G401 (cell line): ENCODE data around the gene IPO11. TPM values are rescaled to one million over a fixed set of nuclear protein-coding genes. Genes with fewer than 3 reads are reported as not detected.
"Not testable (repeated sequence)": the region's sequence is repeated elsewhere in the genome, so short reads cannot be mapped to it uniquely, and the experiment has no call there.

ENCODE experiments used
- DNase-seq: peaks from one replicate; pipeline ENCODE4 v3.0.0-alpha.2; 2015; ENCODE audit warnings: low spot score
- in situ Hi-C: cut with HindIII; loops from 2 replicates; pipeline ENCODE4 v1.10.0; 2016; ENCODE audit warnings: low sequenced_read_pairs, mixed read lengths
- total RNA-seq: library from RNA; depleted of rRNA; stranded (reverse); fragments of >200 nt; shearing (Covaris generic); gene quantifications from 2 replicates; pipeline ENCODE4 v1.2.3, GENCODE V29; 2014

IPO11 gene
- total RNA-seq, 1 experiment from 2014 or later: 48.2 TPM

DNA sequence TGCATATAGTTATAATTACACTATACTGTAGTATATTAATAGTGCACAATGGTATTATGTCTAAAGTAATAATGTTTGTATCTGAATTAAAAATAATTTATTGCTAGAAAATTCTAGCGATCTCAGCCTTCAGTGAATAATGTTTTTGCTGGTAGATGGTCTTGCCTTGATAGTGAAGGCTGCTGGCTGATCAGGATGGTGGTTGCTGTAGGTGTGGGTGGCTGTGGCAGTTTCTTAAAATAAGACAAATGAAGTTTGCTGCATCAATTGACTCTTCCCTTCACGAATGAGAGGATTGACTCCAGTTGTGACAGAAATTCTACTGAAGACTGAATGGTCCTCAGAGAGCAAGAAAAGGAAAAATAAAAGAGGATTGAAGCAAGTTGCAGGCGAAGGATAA is 146.4 kb downstream of the IPO11 start:
- DNase-seq: no peak
- in situ Hi-C loops: no loop called here

DNA sequence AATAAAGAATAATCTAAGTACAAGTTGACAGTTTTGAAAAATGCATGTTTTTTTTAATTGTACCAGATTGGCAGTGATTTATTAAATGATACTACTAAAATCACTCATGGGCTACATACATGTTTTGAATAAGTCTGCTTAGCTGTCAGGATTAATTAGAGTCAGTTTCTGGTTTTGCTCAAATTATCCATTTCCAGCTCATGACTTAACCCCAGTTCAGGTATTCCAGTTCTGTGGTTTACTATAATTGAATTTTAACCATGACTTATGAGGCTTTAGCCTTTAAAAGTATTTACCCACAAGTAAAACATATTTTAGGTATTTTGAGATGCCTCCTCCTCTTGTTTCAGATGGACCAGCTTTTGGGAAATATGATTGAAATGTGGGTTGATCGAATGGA is 148.2 kb downstream of the IPO11 start:
- in situ Hi-C loops: no loop called here
- no peak for DNase-seq

DNA sequence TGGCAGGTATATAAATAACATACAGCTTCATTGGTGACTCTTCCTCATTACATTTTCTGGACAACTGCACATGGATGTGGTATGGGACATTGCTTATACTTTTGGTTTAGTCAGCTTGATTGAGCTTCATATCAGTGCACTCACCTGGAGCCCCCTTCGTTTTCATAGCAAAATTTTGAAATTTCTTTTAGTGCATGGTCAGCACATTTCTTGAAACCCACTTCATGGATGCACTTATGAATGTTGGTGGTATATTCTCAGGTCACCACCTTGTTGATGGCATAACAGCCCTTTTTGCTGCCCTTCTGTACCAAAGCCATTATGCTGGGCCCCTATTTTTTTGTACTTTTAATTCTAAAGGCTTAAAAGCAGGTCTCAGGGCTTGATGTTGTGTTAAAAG is 149.3 kb downstream of the IPO11 start:
- in situ Hi-C loops: no loop called here
- no peak for DNase-seq

DNA sequence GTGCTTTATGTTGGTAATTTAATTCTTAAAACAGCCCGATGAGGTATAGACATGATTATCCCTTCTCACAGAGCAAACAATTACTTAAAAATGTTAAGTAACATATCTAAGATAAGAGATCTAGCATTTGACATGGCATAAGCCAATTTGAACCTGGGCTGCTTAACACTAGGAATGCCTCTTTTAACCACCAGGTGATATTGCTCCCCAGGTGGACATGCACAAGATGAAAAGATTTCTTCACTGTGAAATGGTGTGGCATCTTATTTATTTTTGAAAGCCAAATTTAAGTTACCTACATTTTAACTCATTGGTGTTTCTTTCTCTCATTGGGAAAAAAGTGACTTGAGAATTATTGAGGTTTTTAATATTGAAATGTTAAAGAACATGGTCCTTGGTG is 150.3 kb downstream of the IPO11 start:
- DNase-seq: no peak
- in situ Hi-C loops: no loop called here

DNA sequence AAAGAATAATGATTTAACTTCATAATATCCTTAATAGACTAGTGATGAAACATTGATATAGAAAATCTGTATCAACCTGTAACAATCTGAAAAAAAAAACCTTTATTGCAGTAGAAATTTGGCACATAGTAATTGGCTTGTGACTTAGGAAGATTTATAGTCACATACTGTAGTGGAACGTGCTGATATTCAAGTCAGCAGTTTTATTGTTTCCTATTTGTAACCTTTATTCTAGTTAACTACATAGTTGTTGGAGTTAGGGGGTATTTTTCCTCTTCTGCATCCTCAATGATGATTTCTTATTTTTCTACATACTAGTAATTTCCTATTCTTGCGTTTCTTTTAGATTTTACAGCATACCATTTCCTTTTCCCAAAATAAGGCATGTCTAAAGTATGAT is 151.5 kb downstream of the IPO11 start:
- in situ Hi-C loops: no loop called here
- no peak for DNase-seq

DNA sequence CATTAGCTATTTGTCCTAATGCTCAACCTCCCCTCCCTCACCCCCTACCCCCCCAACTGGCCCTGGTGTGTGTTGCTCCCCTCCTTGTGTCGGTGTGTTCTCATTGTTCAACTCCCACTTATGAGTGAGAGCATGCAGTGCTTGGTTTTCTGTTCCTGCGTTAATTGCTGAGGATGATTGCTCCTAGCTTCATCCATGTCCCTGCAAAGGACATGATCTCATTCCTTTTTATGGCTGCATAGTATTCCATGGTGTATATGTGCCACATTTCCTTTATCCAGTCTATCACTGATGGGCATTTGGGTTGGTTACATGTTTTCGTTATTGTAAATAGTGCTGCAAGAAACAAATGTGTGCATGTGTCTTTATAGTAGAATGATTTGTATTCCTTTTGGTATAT is 153.2 kb downstream of the IPO11 start:
- in situ Hi-C loops: not testable (repeated sequence)

DNA sequence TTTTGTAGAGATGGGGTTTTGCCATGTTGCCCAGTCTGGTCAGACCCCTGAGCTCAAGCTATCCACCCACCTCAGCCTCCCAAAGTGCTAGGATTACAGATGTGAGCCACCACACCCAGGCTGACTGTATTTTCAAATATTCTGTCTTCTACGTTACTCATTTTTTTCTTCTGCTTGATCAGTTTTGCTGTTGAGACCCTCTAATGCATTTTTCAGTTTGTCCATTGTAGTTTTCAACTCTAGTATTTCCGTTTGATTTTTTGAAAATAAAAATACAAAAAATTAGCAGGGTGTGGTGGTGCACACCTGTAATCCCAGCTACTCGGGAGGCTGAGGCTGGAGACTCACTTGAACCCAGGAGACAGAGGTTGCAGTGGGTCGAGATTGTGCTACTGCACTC is 155.6 kb downstream of the IPO11 start:
- in situ Hi-C loops: no loop called here
- DNase-seq: no peak

More for the DNA sequence above, 153.2 kb downstream of the IPO11 start:
- DNase-seq: not testable (repeated sequence)

DNA sequence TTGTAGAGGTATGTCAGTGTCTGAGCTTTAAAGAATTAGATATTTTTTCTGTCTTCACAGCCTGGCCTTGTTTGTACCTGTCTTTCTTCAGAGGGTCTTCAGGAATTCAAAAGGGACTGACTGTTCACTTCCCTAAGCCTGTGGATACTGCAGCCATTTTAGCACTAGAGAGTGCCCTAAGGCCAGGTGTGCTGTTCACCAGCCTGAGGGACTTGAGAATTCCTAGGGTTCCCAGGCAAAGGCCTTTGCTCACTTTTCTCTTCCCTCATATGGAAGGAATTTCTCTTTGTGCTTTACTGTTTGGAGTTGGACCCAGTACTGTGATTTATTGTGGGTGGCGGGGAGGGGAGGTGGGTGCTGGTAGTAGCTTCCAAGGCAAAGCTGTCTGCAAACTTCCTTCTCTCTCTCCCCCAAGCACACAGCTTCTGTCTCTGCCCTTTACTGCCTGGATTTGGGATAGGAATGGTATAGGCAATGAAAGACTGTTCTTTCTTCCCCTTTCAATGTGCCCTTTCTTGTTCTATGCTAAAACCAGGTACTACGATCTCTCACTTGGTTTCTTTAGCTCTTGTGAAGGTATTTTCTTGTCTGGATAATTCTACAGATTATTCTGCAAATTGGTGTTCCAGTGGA is 156.4 kb downstream of the IPO11 start:
- in situ Hi-C loops: no loop called here
- DNase-seq: no peak

DNA sequence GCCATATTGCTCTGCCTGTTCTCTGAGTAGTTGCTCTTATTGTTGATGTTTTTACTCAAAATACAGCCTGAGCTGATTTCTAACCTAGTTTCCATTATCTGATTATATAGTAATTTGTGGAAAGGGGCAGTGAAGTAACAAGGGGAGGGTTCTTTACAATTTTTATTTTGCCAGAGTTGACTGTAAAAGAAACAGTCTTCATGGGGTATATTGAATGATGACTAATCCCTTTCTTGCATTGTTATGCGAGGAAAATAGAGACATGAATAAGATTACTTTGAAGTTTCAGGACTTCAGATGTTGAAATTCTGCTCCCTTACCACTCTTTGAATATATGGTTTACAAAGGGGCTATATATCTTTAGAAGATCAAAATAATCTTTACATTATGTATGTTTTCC is 156.9 kb downstream of the IPO11 start:
- in situ Hi-C loops: no loop called here
- no peak for DNase-seq

DNA sequence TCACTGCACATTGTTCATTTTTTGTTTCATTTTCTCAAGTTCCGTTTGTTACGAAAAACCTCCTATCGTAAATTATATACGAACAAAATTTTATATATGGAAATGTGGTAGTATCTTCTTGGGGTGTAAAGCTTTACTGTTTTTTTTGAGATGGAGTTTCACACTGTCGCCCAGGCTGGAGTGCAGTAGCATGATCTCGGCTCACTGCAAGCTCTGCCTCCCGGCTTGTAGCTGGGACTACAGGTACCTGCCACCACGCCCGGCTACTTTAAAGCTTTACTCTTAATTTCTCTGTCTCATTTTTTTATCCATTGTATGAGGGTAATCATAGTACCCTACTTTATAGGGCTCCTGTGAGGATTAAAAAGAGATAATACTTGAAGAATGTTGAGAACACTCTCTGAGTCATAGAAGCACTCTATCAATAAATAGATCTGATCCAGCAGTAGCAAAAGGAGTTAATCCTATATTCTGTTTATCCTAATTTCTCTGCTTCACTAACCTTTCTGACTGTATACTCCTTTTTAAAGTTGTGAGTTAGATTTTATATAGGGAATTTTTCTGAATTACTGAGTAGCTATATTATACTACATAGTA is 160.5 kb downstream of the IPO11 start:
- in situ Hi-C loops: no loop called here
- DNase-seq: no peak

DNA sequence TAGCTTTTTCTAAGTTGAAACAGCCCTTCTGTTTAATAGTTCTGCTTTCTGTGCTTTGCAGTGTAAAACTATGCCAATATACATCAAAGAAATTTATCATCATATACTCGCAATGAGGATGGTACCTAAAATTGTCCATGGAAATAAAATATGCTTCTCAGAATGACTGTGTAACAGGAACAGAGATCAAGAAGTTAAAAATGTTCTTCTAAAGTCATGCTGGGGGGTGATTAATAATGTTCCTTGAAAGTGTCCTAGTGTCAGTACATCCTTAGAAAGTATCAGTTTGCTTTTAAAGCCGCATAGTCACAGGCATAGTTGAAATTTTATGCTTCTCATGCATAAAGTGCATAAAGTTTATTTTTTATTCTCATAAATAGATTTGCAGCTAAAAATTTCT is 162.0 kb downstream of the IPO11 start:
- DNase-seq: no peak
- in situ Hi-C loops: no loop called here

DNA sequence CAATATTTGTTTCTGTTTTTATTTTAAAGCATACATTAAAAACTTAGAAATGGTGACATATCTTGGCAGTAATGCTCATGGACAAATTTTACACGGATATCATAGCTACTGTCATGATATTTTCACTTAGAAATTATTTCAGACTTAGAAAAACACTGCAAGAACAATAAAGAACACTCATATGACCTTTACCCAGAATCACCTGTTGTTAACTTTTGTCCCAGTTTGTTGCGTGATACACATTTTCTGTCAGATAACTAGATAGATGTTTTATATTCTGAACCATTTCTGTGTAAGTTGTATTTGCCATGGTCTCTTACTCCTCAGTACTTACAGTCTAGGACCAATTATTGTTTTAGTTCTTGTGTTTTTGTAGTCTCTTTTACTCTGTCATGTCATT is 162.5 kb downstream of the IPO11 start:
- DNase-seq: no peak
- in situ Hi-C loops: no loop called here

DNA sequence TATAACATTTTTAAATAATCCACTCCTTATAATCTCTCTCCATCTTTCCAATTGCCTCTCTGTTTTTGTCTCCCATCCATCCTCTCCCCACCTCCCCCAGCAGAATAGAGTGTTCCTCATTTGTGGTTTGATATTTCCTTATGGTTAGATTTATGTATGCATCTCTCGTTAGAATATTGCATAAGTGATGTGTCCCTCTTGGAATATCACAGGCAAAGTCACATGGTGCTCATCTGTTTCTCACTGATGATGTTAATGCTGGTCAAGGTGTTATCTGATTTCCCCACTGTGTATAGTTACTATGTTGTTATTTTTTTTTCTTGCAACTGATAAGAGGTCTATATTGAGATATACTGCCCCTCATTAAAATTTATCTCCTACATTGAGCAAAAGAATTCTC is 162.9 kb downstream of the IPO11 start:
- no peak for DNase-seq
- in situ Hi-C loops: no loop called here

DNA sequence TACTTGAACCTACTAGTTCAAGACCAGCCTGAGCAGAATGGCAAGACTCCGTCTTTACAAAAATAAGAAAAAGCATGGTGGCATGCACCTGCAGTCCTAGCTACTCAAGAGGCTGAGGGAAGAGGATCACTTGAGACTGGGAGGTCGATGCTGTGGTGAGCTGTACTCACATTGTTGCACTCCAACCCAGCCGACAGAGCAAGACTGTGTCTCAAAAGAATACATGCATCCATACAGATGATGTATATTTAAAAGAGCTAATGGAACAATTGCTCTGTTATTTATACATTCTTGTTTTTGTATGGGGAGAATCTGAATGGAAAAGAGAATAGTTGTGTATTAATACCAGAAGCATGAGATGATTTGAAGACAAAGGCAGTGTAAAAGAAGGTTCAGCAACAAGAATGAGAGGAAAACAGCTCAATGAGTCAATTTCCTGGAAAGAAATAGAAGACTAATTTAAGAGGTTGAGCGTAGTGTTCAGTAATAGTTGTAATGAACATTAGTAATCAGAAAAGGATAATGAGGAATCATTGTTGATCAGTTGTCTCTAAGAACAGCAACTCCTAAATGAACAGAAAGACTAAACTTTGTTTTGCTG is 164.1 kb downstream of the IPO11 start:
- no peak for DNase-seq
- in situ Hi-C loops: no loop called here

DNA sequence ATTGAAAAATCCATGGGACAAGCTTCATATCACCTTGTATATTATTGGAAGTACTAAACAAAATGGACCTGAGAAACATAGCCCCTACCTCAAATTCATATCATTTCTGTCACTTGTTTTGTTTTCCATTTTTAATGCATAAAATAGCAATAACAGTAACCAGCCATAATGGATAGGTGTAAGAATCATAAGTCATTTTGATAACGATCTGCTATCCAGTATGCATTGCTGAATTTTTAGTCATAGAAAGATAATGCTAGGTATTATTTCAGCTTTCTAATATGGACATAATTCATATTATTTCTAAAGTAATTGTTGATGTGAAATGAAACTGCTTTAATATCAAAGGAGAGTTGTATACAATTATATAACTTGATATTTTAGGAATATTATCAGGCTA is 164.9 kb downstream of the IPO11 start:
- no peak for DNase-seq
- in situ Hi-C loops: no loop called here

DNA sequence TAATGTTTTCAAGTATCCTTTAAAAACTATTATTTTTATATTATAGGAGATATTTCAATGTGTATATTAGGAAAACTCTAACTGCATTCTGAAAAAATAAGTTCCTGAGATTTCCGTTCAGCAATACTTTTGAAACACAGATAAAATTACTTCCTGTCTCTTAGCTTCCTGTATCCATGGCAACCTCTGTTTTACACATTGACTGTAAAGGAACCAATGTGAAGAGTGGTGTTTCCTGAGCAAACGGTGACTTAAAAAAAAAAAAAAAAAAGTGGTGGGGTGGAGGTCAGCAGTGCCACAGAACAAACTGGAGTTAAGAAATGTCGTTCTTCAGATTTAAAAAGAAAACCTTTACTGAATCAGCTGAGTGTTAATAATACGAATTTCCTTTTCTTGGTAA is 166.0 kb downstream of the IPO11 start, which contains the start of gene LRRC70:
LRRC70 (plus strand) TSS at position 280 of the 400 bp plus-strand sequence. CDS start 620 bp downstream, outside the sequence.
- no peak for DNase-seq
- in situ Hi-C loops: no loop called here

DNA sequence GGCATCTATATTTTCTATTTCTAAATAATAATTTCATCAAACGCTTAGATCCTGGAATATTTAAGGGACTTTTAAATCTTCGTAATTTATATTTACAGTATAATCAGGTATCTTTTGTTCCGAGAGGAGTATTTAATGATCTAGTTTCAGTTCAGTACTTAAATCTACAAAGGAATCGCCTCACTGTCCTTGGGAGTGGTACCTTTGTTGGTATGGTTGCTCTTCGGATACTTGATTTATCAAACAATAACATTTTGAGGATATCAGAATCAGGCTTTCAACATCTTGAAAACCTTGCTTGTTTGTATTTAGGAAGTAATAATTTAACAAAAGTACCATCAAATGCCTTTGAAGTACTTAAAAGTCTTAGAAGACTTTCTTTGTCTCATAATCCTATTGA is 167.2 kb downstream of the IPO11 start:
- in situ Hi-C loops: no loop called here
- DNase-seq: no peak

DNA sequence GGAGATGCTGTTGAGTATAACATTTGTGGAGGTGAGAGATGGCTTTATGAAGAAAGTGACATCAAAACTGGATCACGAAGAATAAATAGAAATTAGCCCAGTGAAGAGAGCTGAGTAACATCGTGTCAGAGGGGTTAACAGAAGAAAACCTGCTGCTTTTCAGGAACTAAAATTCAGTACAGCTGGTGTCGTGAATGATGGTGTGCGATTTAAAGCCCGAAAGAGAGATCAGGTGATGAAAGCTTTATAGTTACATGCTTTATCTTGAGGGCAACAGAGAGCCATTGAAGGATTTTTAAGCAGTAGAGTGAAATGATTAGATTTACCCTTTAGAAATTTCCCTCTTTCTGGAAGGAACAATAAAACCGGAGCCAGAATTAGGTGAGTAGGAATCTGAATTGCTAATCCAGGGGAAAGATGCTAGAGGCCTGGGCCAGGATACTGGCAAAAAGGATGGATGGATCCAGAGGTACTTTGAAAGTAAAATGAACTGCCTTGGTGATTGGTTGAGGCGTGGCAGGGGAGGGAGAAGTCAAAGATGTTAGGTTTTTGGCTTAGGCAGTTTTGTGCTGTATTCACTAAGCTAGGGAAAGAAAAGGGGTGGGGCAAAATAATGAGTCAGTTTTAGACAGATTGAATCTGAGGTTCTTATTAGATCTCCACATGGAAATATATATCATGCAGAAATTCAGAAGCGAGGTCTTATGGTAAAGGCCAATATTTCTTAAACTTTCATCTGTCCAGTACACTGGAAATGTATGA is 169.5 kb downstream of the IPO11 start:
- no peak for DNase-seq
- in situ Hi-C loops: no loop called here

DNA sequence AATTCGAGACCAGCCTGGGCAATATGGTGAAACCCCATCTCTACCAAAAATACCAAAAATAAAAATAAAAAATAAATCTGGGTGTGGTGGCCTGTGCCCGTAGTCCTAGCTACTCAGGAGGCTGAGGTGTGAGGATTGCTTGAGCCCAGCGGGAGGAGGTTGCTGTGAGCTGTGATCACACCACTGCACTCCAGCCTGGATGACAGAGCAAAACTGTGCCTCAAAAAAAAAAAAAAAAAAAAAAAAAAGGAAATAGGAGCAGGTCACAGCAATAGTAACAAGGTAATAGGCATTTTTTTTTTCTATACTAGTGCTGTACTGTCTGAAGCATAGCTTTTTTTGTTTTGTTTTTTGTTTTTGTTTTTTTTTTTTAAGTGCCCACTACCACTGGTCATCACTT is 171.8 kb downstream of the IPO11 start:
- no peak for DNase-seq
- in situ Hi-C loops: no loop called here

DNA sequence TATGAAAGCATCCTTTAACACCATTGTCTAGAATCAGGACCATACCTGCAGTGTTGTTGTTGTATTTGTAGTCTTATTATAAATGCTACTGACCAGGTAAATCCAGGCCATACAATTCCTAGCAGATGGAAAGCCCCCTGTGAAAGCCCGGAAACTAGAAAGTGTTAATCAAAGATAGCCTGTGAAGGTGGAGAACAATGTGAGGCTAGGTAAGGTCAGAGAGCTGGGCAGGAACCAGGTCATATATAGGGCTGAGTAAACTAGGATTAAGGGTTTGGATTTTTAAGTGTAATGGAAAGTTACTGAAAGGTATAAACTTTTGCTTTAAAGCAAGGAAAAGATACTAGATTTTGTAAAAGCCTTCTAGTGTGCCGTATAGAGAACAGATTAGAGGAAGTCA is 172.7 kb downstream of the IPO11 start:
- DNase-seq: no peak

More for the DNA sequence above, 172.7 kb downstream of the IPO11 start:
- in situ Hi-C loops: no loop called here
